GM19455 (cell line): ENCODE data around the gene GPR152.
"Not testable (repeated sequence)": the region's sequence is repeated elsewhere in the genome, so short reads cannot be mapped to it uniquely, and the experiment has no call there.

Source experiments
- ATAC-seq: cut with Tn5 transposase; IDR thresholded peaks from one replicate; pipeline ENCODE4 v1.9.1; 2021; ENCODE audit not compliant: unreplicated experiment

Gene GPR152

GRCh38 chr11:67465530-67465929, 13.0 kb upstream of the GPR152 start:
- not testable (repeated sequence) for ATAC-seq

GRCh38 chr11:67465189-67465510, 12.6 kb upstream of the GPR152 start:
- no peak for ATAC-seq

DNA sequence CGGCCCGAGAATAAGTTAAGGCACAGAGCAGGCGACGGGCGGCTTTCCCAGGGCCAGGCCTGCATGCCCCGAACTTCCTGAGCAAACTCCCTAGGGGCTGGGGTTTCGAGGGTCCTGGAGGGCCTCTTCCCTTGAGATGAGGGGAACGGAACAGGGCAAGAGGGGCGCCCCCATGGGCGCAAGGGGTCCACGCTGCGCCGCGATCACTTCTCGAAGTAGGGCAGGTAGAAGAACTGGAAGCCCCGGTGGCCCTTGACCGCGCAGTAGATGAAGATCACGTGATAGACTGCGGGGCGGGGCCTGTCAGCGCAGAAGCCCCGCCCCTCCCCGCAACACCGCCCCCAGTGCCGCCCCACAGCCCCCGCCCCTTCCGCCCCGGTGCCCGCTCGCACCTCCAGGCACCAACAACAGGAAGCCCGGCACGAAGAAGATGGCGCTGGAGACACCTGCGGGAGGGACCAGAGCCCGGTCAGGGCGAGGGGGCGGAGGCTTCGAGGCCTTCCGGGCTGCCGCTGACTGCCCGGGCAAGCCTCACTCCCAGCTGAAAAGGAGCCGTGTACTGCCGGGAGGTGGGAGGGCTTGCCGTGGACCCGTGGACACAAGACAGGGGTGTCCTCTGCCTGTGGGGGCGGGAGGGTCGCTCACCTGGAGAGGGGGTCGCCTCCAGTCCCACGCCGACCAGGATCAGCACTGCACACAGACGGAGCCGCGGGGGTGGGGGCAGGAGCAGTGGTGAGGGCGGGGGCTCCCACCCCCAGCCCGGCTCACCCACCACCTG, 12.1 kb upstream of the GPR152 start:
- ATAC-seq, result no peak

GRCh38 chr11:67463680-67464410, 11.3 kb upstream of the GPR152 start:
- no peak for ATAC-seq

DNA sequence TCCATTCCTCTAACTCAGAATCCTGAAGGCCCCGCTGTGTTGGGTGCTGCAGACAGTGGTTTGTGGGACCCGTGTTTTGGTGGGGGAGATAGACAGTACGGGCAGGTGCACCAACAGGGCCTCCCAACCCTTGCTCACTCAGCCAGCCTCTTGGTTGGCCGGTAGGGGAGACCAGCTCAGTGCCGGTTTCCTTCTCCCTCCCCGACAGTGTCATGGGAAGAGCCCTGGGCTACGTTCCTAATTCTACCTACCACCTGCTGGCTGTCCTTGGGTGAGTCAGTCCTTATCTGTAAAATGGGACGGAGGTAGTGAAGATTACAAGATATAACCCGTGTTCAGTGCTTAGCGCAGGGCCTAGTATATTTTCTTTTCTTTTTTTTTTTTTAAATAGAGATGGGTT, 10.7 kb upstream of the GPR152 start:
- no peak for ATAC-seq

GRCh38 chr11:67458266-67458665, 5.7 kb upstream of the GPR152 start:
- no peak for ATAC-seq

DNA sequence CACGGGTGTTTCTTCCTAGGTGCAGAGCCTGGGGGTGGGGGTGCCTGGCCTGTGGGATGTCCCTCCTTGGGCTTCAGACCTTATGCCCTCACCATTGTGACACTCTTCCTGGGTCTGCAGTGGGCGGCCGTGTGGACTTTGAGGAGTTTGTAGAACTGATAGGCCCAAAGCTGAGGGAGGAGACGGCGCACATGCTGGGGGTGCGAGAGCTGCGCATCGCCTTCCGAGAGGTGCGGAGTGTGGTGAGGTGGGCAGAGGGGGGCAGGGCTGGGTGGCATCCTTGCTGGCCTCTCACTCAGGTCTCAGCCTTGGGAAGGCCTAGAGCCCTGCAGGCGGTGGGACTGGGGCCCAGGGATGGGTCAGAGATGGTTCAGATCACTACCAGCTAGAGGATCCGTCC, 4.9 kb upstream of the GPR152 start:
- no peak for ATAC-seq

GRCh38 chr11:67456068-67456705, 3.7 kb upstream of the GPR152 start:
- no peak for ATAC-seq

GRCh38 chr11:67455054-67455453, 2.5 kb upstream of the GPR152 start, which contains the start of gene CABP4:
Gene CABP4 (plus strand): TSS chr11:67455354. CDS start chr11:67455424, 70 bp downstream.
- no peak for ATAC-seq

DNA sequence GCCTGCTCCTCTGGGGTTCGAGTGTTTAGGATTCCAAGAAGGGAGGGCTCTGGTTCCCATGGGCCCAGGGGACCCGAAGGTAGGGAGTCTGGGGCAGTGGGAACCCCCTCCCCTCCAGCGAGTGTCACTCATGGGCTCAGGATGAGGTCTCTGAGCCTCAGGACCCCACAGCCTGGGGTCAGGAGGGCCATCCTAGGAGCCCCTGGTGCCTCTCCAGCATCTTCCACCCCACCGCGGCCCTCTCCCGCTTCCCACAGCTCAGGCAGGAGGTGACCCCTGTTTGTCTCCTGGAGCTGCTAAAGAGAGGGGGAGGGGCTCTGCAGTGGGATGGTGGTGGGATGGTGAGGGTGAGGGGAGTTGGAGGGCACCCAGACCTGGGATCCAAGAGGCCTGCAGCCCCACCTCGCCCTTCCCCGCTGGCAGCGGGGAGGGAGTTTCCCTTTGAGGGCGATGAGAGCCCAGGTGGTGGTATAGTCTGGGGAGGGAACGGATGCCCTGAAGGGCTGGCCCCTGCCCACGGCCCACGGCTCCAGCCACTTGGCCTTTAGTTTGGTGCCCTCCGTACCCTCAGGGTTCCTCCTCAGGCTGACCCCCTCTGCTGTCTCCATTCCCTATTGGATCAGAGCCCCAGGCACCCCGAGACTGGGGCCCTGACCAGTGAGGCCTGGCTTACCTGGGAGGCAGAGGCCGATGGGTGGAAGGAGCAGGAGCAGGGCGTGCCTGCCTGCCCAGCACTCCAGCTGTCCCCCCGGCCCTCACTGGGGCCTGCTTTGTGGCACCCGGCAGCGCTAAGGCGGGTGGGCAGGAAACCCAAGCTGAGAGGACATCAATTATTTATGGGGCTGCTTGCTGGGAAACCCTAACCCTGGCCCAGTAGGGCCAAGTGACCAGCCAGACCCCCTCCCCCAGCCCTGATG, 1.5 kb upstream of the GPR152 start:
- ATAC-seq, result no peak

DNA sequence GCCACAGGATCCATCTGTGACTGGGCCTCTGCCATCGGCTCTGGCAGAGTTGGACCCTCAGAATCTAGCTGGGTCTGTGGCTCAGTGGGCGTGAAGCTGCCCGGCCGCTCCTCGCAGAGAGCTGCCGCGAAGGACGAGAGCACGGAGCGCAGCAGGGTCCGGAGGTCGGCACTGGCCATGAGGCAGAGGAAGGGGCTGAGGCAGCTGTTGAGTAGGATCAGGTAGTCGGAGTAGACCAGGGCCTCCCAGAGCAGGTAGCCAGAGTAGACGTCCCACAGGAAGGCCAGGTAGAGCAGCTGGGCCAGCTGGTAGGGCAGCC, 912 bp downstream of the GPR152 start:
- no peak for ATAC-seq

GRCh38 chr11:67450796-67451657, 1.5 kb downstream of the GPR152 start:
- ATAC-seq, result no peak

DNA sequence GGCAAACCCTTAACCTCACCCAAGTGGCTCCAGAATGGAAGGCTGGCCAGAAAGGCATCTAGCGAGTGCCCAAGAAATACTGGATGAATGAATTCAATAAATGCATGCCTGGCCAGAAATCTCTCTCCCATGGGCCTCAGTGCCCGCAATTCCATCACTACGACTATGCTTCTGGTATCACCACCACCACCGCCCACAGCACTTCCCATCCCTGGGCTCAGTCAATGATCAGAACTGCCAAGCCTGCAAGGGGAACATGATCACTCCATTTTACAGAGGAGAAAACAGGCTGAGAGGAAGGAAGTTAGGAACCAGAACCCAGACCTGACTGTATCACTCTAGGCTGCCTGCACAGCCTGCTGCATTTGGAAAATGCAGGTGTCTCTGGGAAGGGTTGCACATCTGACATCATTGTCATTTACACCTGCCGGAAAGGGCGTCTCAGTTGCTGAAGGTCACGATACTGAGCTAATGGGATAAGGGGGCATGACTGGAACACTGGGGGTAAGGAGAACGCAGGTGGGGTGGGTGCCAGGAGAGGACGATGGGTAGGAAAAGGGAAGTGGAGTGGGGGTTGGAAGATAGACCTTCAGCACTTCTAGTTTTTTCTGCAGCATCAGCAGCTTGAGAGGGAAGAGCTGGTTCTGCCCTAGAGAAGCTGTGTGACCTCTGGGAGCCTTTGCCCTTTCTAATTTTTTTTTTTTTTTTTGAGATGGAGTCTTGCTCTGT, 3.2 kb downstream of the GPR152 start:
- ATAC-seq, result no peak

DNA sequence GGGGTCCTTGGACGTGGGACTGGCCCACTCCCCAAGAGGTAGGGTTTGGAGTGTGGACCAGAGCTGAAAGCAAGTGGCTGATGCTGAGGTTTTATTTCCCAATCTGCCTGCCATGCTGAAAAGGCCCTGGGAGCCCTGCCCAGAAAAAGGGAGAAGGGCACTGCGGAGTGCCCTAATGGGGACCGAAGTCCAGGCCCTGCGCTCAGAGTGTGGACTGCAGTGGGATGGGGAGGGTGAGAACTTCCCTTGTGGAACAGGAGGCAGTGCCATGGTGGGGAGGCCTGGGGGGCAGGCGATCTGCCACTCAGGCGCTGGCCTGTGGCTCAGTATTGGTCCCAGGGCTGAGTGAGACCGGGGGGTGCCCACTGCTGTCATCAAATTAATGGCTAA, 4.3 kb downstream of the GPR152 start:
- ATAC-seq, result no peak

GRCh38 chr11:67445515-67445914, 7.0 kb downstream of the GPR152 start:
- ATAC-seq, result no peak

GRCh38 chr11:67442504-67443404, 9.8 kb downstream of the GPR152 start:
- ATAC-seq, result no peak

DNA sequence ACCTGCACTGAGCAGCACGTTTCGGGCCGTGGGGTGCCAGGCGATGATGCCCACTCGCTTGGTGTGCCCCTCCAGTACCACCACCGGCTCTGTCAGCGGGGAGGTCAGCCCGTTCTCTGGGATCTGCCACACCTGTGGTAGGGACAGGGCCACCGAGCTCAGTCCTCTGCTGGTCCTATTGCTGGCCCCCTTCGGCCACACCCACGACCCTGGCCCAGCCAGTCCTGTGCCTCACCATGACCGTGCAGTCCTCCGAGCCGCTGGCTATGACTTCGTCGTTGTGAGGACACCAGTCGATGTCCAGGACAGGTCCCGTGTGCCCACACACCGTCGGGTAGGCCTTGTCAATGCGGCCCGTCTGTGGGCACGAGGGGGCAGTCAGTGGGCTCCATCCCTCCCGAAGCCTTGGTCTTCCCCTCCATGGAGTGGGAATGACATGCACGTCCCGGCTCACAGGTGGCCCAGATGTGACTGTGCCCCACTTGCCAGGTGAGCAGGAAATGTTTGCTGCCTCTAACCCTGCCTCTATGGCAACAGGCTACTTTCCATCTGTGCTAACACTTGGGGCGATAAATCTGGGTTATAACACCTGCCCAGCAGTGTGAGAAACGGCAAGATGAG, 10.7 kb downstream of the GPR152 start:
- ATAC-seq, result no peak

GRCh38 chr11:67441098-67441563, 11.4 kb downstream of the GPR152 start:
- no peak for ATAC-seq
